OCI-LY7 (cell line): ENCODE measurements around the gene OPTN. TPM values are rescaled to one million over a fixed set of nuclear protein-coding genes. Genes with fewer than 3 reads are reported as not detected.

ENCODE experiments used
- BruUV-seq: library from RNA; stranded (reverse); fragments of 400-500 nt; replicated peaks from 2 replicates; lab custom pipeline; 2021; lab: Mats Ljungman, UMichigan
- CTCF ChIA-PET: fragments of 300-600 bp; sonication (Branson Sonifier 250); formaldehyde crosslinking; loops from one replicate; lab custom pipeline; 2022; ENCODE audit warnings: antibody characterized with exemption; ENCODE audit not compliant: unreplicated experiment; lab: Charles Lee
- POLR2A ChIA-PET: fragments of 300-600 bp; sonication (Branson Sonifier 250); formaldehyde crosslinking; loops from one replicate; lab custom pipeline; 2022; ENCODE audit warnings: antibody characterized with exemption; lab: Charles Lee
- DNase-seq: peaks from one replicate; pipeline ENCODE4 v3.0.0-alpha.2; 2015; ENCODE audit warnings: low spot score
- H2AFZ ChIP-seq: fragments of 200-600 bp; sonication (generic), shearing (Covaris generic); 2 replicates; pipeline ENCODE4 v1.6.1; 2014; ENCODE audit warnings: mild to moderate bottlenecking, antibody characterized with exemption, low read length, moderate library complexity
- H3K27ac ChIP-seq: fragments of 200-600 bp; sonication (generic); 2 replicates; pipeline ENCODE4 v1.5.1; 2014; ENCODE audit warnings: mixed run types, low read depth, mild to moderate bottlenecking, moderate library complexity, low read length, inconsistent platforms; ENCODE audit not compliant: poor library complexity, severe bottlenecking
- H3K36me3 ChIP-seq: fragments of 200-600 bp; sonication (generic); 2 replicates; pipeline ENCODE4 v1.6.1; 2014; ENCODE audit warnings: mild to moderate bottlenecking, antibody characterized with exemption, low read length, moderate library complexity, mixed read lengths; ENCODE audit not compliant: insufficient read depth
- H3K4me1 ChIP-seq: fragments of 200-600 bp; sonication (generic); 2 replicates; pipeline ENCODE4 v1.5.1; 2014; ENCODE audit warnings: mild to moderate bottlenecking, low read length; ENCODE audit not compliant: insufficient read depth, poor library complexity, severe bottlenecking
- H3K4me2 ChIP-seq: fragments of 200-600 bp; sonication (generic); 2 replicates; pipeline ENCODE4 v1.6.1; 2014; ENCODE audit warnings: mild to moderate bottlenecking, low read length
- H3K4me3 ChIP-seq: fragments of 200-600 bp; sonication (generic); 2 replicates; pipeline ENCODE4 v1.5.1; 2014; ENCODE audit warnings: mild to moderate bottlenecking, low read depth, low read length; ENCODE audit not compliant: poor library complexity, severe bottlenecking
- H3K79me2 ChIP-seq: fragments of 200-600 bp; sonication (generic); 2 replicates; pipeline ENCODE4 v1.6.1; 2016; ENCODE audit warnings: low read depth, mild to moderate bottlenecking, low read length, moderate library complexity, mixed read lengths; ENCODE audit not compliant: insufficient read depth
- H3K9me2 ChIP-seq: fragments of 200-600 bp; sonication (generic); 2 replicates; pipeline ENCODE4 v1.6.1; 2016; ENCODE audit warnings: mild to moderate bottlenecking, low read length, mixed read lengths; ENCODE audit not compliant: insufficient read depth
- H3K9me3 ChIP-seq: fragments of 200-600 bp; sonication (generic); 2 replicates; pipeline ENCODE4 v1.6.1; 2014; ENCODE audit warnings: mild to moderate bottlenecking, mixed run types, low read length, mixed read lengths
- H4K20me1 ChIP-seq: fragments of 200-600 bp; sonication (generic); 2 replicates; pipeline ENCODE4 v1.6.1; 2014; ENCODE audit warnings: mild to moderate bottlenecking, antibody characterized with exemption, low read length, moderate library complexity, mixed read lengths; ENCODE audit not compliant: insufficient read depth
- CTCF ChIP-seq: fragments of 200-600 bp; sonication (generic); conservative IDR thresholded peaks from 2 replicates; pipeline ENCODE4 v1.5.1; 2014; ENCODE audit warnings: mild to moderate bottlenecking, antibody characterized with exemption, low read length, moderate library complexity, mixed read lengths
- EZH2phosphoT487 ChIP-seq: fragments of 200-600 bp; sonication (generic); IDR thresholded peaks from 2 replicates; pipeline ENCODE4 v1.6.1; 2018; ENCODE audit warnings: low read depth, borderline replicate concordance, mild to moderate bottlenecking, mixed run types, antibody characterized with exemption, low read length, moderate library complexity, mixed read lengths
- intact Hi-C: fragments of 100-400 bp; cut with micrococcal nuclease; formaldehyde crosslinking; loops from one replicate; pipeline ENCODE4 v1.10.0; 2022; ENCODE audit not compliant: unreplicated experiment
- total RNA-seq, 2 experiments: library from RNA; depleted of rRNA in 1 of 2; stranded (reverse); fragments of >200 nt in 1 of 2; shearing (Covaris generic) in 1 of 2; gene quantifications; 2 replicates each; pipeline ENCODE4 v1.2.3, GENCODE V29; 2014 to 2022

OPTN gene
- total RNA-seq, 2 experiments from 2014 or later = 0.60 to 3.6 TPM

- CTCF ChIA-PET = no interaction called here
- POLR2A ChIA-PET = interaction anchor here (0.5 to 1.1 kb wide), 2 partner anchors 38 to 237 kb away, joined by 3 to 4 read pairs; no protein-coding TSS in a partner anchor
- Histone ChIP-seq H3K9me2 (no peaks in the 10 kb centered on the region), H3K4me3 (no peak overlapping the region), H3K4me1 (no peaks in the 10 kb centered on the region), H3K36me3 (no peaks in the 10 kb centered on the region), H4K20me1 (no peaks in the 10 kb centered on the region), H3K79me2 (no peaks in the 10 kb centered on the region), H2AFZ (no peak overlapping the region), H3K4me2 (no peak overlapping the region), H3K27ac (no peak overlapping the region), H3K9me3 (no peaks in the 10 kb centered on the region)
- no peak for DNase-seq
- TF ChIP-seq CTCF (no peak), EZH2phosphoT487 (no peak)
- intact Hi-C loops = no loop called here
- BruUV-seq = no TSS peak
These were observed 46.0 kb upstream of the OPTN start for GRCh38 chr10:13053794-13054462.

GRCh38 chr10:13054844-13055243, 45.1 kb upstream of the OPTN start:
- no peak overlapping the region for H3K27ac ChIP-seq
- no peaks in the 10 kb centered on the region for H3K9me2 ChIP-seq
- H3K79me2 ChIP-seq = no peaks in the 10 kb centered on the region
- H3K4me3 ChIP-seq = no peak overlapping the region
- no peak overlapping the region for H3K4me2 ChIP-seq
- no peaks in the 10 kb centered on the region for H3K36me3 ChIP-seq
- H3K4me1 ChIP-seq = no peaks in the 10 kb centered on the region
- no peak overlapping the region for H2AFZ ChIP-seq
- no peak for TF ChIP-seq CTCF
- TF ChIP-seq EZH2phosphoT487 = no peak
- POLR2A ChIA-PET = interaction anchor here (0.5 to 1.4 kb wide), 2 partner anchors 10 to 40 kb away, joined by 4 to 7 read pairs; no protein-coding TSS in a partner anchor
- DNase-seq = no peak
- intact Hi-C loops = no loop called here
- BruUV-seq = no TSS peak
- H4K20me1 ChIP-seq = no peaks in the 10 kb centered on the region
- CTCF ChIA-PET = no interaction called here
- no peaks in the 10 kb centered on the region for H3K9me3 ChIP-seq

- POLR2A ChIA-PET = no interaction called here
- CTCF ChIA-PET = no interaction called here
- peak; percentile 44 for TF ChIP-seq CTCF
- TF ChIP-seq EZH2phosphoT487 = no peak
These were observed 43.4 kb upstream of the OPTN start for GRCh38 chr10:13056456-13057077.

More at GRCh38 chr10:13056456-13057077, 43.4 kb upstream of the OPTN start:
- Histone ChIP-seq H3K36me3 (no peaks in the 10 kb centered on the region), H3K4me3 (no peak overlapping the region), H3K9me2 (no peaks in the 10 kb centered on the region), H2AFZ (no peak overlapping the region), H3K79me2 (no peaks in the 10 kb centered on the region), H3K27ac (no peak overlapping the region), H3K4me2 (no peak overlapping the region), H3K9me3 (no peaks in the 10 kb centered on the region), H3K4me1 (no peaks in the 10 kb centered on the region), H4K20me1 (no peaks in the 10 kb centered on the region)
- DNase-seq = no peak
- intact Hi-C loops = no loop called here
- no TSS peak for BruUV-seq
